GM12891 (cell line): Measurements from ENCODE around the gene SLC9A9.

Source experiments
- POLR2A ChIP-seq: IDR thresholded peaks from 2 replicates; pipeline ENCODE4 v1.6.1; 2011; ENCODE audit warnings: low read depth, low read length, control low read depth
- POLR2AphosphoS5 ChIP-seq: IDR thresholded peaks from 2 replicates; pipeline ENCODE4 v1.6.1; 2011; ENCODE audit warnings: low read depth, low read length, control low read depth
- POU2F2 ChIP-seq: IDR thresholded peaks from 2 replicates; pipeline ENCODE4 v1.6.1; 2011; ENCODE audit warnings: low read depth, mild to moderate bottlenecking, control low read depth, low read length, moderate library complexity
- SPI1 ChIP-seq: IDR thresholded peaks from 2 replicates; pipeline ENCODE4 v1.6.1; 2011; ENCODE audit warnings: low read depth, low read length, control low read depth

DNA sequence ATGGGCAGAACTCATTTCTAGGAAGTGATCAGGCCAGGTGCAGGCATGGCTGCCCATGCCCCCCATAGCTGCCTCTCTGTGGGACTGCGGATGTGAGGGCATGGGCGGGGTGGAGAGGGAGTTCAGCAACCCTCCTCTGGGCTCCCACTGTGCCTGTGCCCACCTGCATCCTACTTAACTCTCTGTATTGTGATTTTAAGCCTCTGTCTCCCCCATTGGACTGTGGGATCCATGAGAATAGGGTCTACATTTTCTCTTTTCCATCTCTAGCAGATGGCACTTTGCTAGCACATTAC is 534.4 kb downstream of the SLC9A9 start:
- TF ChIP-seq POLR2A (no peak), POLR2AphosphoS5 (no peak), SPI1 (no peak), POU2F2 (no peak)
